ENCODE results near the gene RNASE11. TPM values are rescaled to one million over a fixed set of nuclear protein-coding genes. Genes with fewer than 3 reads are reported as not detected.
"Not testable (repeated sequence)": the region's sequence is repeated elsewhere in the genome, so short reads cannot be mapped to it uniquely, and the experiment has no call there.

Gene RNASE11
- polyA plus RNA-seq, 1 donor from 2014 or later, result not detected

DNA sequence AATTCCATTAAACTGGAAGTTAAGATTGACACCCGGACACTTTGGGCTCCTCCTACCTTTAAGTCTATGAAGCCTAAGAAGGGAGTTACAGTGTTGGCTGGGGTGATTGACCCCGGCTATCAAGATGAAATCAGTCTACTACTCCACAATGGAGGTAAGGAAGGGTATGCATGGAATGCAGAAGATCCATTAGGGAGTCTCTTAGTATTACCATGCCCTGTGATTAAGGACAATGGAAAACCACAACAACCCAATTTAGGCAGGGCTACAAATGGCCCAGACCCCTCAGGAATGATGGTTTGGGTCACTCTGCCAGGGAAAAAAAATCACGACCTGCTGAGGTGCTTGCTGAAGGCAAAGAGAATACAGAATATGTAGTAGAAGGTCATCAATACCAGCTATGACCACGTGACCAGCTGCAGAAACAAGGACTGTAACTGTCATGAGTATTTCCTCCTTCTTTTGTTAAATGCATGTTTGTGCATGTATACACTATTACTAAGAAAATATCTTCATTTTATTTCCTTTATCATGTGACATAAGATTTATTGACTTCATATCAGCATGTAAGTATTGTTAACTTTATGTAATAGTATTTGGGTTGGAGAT lies 15.3 kb downstream of the RNASE11 start:
- H3K27ac Mint-ChIP-seq, H3K4me3 Mint-ChIP-seq, H3K9me3 Mint-ChIP-seq, H3K36me3 Mint-ChIP-seq, H3K4me1 Mint-ChIP-seq, H3K27me3 Mint-ChIP-seq: not testable (repeated sequence)

DNA sequence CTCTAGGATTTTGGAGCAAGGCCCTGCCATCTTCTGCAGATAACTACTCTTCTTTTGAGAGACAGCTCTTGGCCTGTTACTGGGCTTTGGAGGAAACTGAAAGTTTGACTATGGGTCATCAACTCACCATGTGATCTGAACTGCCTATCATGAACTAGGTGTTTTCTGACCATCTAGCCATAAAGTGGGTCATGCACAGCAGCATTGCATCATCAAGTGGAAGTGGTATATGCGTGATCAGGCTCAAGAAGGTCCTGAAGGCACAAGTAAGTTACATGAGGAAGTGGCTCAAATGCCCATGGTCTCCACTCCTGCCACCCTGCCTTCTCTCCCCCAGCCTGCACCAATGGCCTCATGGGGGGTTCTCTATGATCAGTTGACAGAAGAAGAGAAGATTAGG lies 17.1 kb downstream of the RNASE11 start:
- not testable (repeated sequence) for H3K4me3 Mint-ChIP-seq, H3K4me1 Mint-ChIP-seq, H3K9me3 Mint-ChIP-seq, H3K36me3 Mint-ChIP-seq, H3K27me3 Mint-ChIP-seq, H3K27ac Mint-ChIP-seq

DNA sequence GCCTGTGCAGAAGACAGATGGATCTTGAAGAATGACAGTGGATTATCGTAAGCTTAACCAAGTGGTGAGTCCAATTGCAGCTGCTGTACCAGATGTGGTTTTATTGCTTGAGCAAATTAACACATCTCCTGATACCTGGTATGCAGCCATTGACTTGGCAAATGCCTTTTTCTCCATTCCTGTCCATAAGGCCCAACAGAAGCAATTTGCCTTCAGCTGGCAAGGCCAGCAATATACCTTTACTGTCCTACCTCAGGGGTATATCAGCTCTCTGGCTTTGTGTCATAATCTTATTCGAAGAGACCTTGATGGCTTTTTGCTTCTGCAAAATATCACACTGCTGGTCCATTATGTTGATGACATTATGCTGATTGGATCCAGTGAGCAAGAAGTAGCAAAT lies 17.9 kb downstream of the RNASE11 start:
- not testable (repeated sequence) for H3K27ac Mint-ChIP-seq, H3K36me3 Mint-ChIP-seq, H3K27me3 Mint-ChIP-seq, H3K9me3 Mint-ChIP-seq, H3K4me3 Mint-ChIP-seq, H3K4me1 Mint-ChIP-seq

DNA sequence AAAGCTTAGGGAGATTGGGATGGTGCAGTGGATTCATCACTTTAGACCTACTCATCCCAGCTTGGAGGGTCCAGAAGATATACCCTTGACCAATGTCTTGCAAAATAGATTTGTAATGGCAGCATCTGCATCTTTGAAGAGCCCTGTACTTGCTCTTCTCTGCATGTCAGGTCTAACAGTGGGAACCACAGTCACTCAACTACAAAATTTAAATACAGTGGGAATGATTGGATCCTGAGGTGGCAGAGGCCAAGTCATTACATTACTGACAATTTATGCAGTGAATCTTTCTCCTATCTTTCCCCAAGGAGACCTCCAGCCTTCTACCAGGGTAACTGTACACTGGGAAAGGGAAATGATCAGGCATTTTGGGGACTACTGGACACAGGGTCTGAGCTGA lies 18.7 kb downstream of the RNASE11 start:
- H3K27me3 Mint-ChIP-seq, result peaks cover 5% of the 10 kb centered on the region
- H3K4me3 Mint-ChIP-seq, result peak overlapping the region in 1 of 4 donors; percentile 51
- no peak overlapping the region for H3K27ac Mint-ChIP-seq
- peaks cover 0 to 9% (median 3%) of the 10 kb centered on the region in 3 donors for H3K9me3 Mint-ChIP-seq
- H3K36me3 Mint-ChIP-seq, result peaks cover 3% of the 10 kb centered on the region
- H3K4me1 Mint-ChIP-seq, result no peaks in the 10 kb centered on the region

DNA sequence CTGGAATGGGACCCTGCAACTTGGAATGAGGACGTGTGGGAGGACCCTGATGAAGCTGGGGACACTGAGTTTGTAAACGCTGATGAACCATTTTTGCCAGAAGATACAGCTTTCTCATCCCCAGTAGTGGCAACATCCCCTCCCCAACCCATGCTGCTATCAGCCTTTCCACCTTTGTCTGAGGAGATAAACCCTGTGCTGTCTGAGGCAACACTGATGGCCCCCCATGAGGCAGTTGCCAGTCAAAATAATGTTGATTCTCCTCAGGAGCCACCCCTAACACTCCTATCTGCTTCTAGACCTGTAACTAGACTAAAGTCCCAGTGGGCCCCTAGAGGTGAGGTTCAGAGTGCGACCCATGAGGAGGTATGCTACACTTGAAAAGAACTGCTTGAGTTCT lies 19.4 kb downstream of the RNASE11 start:
- Mint-ChIP-seq H3K36me3 (peaks cover 3% of the 10 kb centered on the region), H3K9me3 (peaks cover 0 to 9% (median 3%) of the 10 kb centered on the region in 3 donors), H3K4me1 (no peaks in the 10 kb centered on the region), H3K27ac (no peak overlapping the region), H3K4me3 (peak overlapping the region in 1 of 4 donors; percentile 51), H3K27me3 (peaks cover 5% of the 10 kb centered on the region)

DNA sequence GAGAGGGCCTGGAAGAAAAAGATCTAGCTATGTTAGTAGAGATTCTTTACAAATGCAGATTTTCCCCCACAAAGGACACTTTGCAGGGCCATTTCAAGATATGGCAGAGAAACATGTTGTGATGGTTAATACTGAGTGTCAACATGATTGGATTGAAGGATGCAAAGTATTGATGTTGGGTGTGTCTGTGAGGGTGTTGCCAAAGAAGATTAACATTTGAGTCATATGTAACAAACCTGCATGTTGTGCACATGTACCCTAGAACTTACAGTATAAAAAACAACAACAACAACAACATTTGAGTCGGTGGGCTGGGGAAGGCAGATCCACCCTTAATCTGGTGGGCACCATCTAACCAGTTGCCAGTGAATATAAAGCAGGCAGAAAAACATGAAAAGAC lies 20.6 kb downstream of the RNASE11 start:
- H3K4me3 Mint-ChIP-seq, H3K27me3 Mint-ChIP-seq, H3K9me3 Mint-ChIP-seq, H3K36me3 Mint-ChIP-seq, H3K4me1 Mint-ChIP-seq: not testable (repeated sequence)
- peak overlapping the region in 1 of 3 donors; percentile 36 for H3K27ac Mint-ChIP-seq

DNA sequence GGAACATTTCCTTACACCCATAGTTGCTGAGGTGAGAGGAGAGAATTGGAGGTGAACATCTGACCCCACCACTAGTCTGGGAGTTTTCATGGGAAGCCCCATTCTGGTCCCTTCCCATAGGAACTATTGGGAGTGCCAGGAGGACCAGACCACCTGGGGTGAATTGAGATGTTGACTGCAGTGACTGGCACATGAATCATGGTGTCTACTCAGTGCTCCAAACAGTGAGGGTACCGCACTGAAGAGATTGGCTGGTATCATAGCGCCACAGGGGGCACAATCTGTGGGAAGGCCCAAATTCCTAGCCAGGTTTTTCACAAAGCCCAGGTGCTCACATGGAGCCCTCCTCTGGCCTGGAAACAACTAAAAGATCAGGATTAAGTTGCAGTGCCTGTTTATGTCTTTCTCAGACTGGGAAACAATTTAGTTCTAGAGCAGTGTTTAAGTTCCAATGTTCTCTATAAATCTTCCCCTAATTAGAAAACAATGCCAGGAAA lies 23.3 kb downstream of the RNASE11 start:
- Mint-ChIP-seq H3K9me3 (peaks cover 0 to 5% (median 3%) of the 10 kb centered on the region in 3 donors), H3K27me3 (peaks cover 1% of the 10 kb centered on the region), H3K36me3 (peaks cover 3% of the 10 kb centered on the region), H3K27ac (no peak overlapping the region), H3K4me1 (no peaks in the 10 kb centered on the region), H3K4me3 (no peak overlapping the region)

DNA sequence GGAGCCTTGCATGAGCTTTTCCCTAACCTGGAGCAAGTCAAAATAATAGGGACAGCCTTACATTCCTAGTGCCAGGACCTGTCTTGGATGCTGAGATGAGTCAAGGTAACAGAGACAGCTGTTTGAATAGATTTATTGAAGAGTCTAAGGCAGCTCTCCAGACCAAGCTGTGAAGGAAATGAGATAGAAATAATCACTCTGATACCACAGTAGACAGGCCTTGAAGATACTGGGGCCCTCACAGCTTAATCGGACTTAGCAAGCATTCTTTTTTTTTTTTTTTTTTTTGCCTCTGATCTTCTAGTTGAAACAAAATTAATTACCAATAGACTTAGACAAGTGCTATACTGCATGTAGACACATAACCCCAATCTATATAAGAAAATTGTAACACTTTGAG lies 23.8 kb downstream of the RNASE11 start:
- Mint-ChIP-seq H3K27me3 (peaks cover 1% of the 10 kb centered on the region), H3K4me1 (no peaks in the 10 kb centered on the region), H3K36me3 (peaks cover 3% of the 10 kb centered on the region), H3K9me3 (peaks cover 0 to 4% (median 3%) of the 10 kb centered on the region in 3 donors), H3K27ac (no peak overlapping the region), H3K4me3 (no peak overlapping the region)

DNA sequence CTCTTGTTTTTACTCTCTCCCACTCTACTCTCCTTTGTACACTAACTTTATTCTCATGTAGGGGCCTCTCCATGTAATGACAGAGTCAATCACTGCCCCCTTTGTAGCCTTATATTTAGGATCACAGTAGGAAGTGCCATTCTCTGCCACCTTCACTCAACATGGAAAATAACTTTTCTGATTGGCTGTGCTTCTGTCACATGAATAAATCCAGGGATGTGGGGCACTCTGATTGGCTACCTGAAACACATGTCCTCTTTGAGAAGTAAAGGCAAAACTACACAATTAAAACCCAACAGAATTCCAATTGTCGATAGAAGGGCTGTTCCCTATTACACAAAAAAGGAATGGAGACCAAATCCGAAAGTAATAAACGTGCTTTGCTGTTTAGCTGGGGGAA lies 26.8 kb downstream of the RNASE11 start, which contains the start of gene RNASE9:
TSS of gene RNASE9 (minus strand) at position 87 of the 400 bp plus-strand sequence.
- Mint-ChIP-seq H3K4me1 (no peaks in the 10 kb centered on the region), H3K27ac (no peak within 1 kb of the TSS), H3K4me3 (no peak within 1 kb of the TSS)

DNA sequence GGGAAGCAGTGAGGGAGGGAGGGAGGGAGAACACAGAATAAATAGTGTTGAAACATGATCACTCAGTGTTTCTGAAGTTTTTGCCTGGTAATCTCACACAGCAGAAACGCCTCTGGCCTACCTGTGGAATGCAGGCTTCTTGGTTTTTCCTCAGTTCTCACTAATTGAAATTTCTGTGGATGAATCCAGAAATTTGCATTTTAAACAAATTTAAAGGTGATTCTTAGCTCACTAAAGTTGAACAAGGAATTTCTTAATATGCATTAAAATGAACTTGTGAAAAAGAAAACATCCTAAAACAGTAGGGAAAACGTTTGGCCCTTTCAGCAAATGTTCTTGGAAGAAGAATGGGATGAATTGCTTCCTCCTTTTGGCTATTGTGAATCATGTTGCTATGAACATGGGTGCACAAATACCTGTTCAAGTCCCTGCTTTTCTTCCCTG lies 28.3 kb downstream of the RNASE11 start:
- H3K27me3 Mint-ChIP-seq, result peaks cover 4% of the 10 kb centered on the region
- H3K9me3 Mint-ChIP-seq, result peaks cover 0 to 2% (median 0%) of the 10 kb centered on the region in 3 donors
- H3K27ac Mint-ChIP-seq, result no peak overlapping the region
- no peak overlapping the region for H3K4me3 Mint-ChIP-seq
- no peaks in the 10 kb centered on the region for H3K36me3 Mint-ChIP-seq
- H3K4me1 Mint-ChIP-seq, result no peaks in the 10 kb centered on the region

More for the DNA sequence above, 26.8 kb downstream of the RNASE11 start, which contains the start of gene RNASE9:
- no peaks in the 10 kb centered on the region for H3K9me3 Mint-ChIP-seq
- H3K27me3 Mint-ChIP-seq, result peaks cover 4% of the 10 kb centered on the region
- H3K36me3 Mint-ChIP-seq, result no peaks in the 10 kb centered on the region

DNA sequence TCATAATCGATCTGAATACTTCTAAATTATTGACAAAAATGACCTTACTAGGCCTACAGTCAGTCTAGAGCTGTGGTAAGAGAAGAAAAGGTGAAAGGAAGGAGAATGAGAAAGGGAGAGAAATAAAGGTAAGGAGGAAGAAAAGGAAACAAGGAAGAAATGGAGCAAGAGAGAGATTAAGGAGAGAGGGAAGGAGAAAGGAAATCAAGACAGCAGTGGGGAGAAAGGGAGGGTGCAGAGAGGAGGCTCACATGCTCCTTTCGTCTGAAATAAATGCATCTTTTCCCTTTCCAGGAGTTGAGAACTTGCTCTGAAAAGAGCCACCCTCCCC lies 30.6 kb downstream of the RNASE11 start:
- Mint-ChIP-seq H3K4me1 (no peaks in the 10 kb centered on the region), H3K27ac (no peak overlapping the region), H3K27me3 (peaks cover 4% of the 10 kb centered on the region), H3K36me3 (no peaks in the 10 kb centered on the region), H3K9me3 (peaks cover 0 to 2% (median 2%) of the 10 kb centered on the region in 3 donors), H3K4me3 (no peak overlapping the region)

DNA sequence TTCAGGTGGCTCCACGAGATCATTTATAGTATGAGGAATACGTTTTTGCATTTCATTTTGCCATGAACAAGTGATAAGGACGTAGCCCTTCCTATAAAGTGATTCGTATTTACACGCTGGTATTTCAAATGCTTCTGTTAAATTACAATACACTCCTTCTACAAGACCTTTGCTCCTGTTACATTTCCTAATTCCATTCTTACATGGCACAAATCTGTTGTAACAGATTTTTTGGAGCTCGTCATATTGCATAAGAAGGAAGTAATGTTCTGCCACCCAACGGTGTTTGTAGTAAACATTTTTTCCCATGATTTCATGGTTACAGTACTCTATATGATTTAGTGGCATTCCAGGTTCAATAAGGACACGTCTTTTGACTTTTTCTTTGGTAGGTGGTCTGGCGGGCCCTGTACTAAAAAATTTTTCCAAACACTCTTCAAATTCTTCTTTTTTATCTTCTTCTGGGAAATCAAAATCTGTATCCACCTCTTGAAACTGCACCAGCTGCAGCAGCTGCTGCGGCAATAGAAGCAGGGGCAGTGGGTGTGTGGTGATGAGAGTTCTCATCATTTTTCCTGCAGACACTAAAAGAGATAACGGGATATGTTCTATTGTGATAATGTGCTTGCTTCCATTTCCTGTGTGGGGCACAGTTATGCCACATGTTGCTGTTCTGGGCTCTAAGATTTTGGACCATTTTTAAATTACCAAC lies 31.1 kb downstream of the RNASE11 start:
- no peak overlapping the region for H3K4me3 Mint-ChIP-seq
- peaks cover 0 to 2% (median 2%) of the 10 kb centered on the region in 3 donors for H3K9me3 Mint-ChIP-seq
- H3K4me1 Mint-ChIP-seq, result no peaks in the 10 kb centered on the region
- no peaks in the 10 kb centered on the region for H3K36me3 Mint-ChIP-seq
- no peak overlapping the region for H3K27ac Mint-ChIP-seq
- H3K27me3 Mint-ChIP-seq, result peaks cover 4% of the 10 kb centered on the region

DNA sequence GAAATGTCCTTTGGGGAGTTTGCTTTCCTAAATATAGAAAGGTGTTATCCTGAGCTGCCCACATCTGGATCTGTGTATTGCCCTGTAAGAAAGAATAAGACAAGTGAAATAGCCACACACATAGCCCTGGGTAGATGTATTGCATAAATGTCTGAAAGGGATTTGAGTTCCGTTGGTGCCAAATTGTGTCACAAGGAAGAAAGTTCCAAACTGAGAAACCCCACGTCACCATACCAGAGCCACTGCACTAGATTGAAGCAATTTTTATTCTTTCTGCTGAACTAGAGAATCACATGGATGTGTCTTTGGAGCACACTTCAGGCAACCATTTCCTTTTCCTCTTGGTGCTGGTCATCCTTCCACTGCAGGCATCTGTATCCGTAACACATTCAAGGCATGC lies 32.0 kb downstream of the RNASE11 start:
- Mint-ChIP-seq H3K36me3 (no peaks in the 10 kb centered on the region), H3K27ac (no peak overlapping the region), H3K27me3 (peaks cover 4% of the 10 kb centered on the region)

DNA sequence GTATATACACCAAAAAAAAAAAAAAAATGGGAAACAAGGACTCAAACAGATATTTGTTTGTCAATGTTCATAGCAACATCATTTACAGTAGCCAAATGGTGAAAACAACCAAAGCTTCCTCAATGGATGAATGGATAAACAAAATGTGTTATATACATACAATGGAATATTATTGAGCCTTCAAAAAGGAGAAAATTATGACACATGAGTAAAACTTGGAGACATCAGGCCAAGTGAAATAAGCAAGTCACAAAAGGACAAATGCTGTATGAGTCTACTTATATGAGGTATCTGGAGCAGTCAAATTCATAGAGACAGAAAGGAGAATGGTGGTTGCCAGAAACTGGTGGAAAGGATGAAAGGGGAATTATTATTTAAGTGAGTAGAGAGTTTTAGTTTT lies 34.8 kb downstream of the RNASE11 start:
- no peaks in the 10 kb centered on the region for H3K4me1 Mint-ChIP-seq
- H3K4me3 Mint-ChIP-seq, result no peak overlapping the region
- H3K27ac Mint-ChIP-seq, result no peak overlapping the region
- peaks cover 0 to 2% (median 2%) of the 10 kb centered on the region in 3 donors for H3K9me3 Mint-ChIP-seq
- H3K27me3 Mint-ChIP-seq, result peaks cover 2% of the 10 kb centered on the region
- no peaks in the 10 kb centered on the region for H3K36me3 Mint-ChIP-seq

More for the DNA sequence above, 32.0 kb downstream of the RNASE11 start:
- Mint-ChIP-seq H3K4me1 (no peaks in the 10 kb centered on the region), H3K9me3 (peaks cover 0 to 2% (median 2%) of the 10 kb centered on the region in 3 donors), H3K4me3 (no peak overlapping the region)

DNA sequence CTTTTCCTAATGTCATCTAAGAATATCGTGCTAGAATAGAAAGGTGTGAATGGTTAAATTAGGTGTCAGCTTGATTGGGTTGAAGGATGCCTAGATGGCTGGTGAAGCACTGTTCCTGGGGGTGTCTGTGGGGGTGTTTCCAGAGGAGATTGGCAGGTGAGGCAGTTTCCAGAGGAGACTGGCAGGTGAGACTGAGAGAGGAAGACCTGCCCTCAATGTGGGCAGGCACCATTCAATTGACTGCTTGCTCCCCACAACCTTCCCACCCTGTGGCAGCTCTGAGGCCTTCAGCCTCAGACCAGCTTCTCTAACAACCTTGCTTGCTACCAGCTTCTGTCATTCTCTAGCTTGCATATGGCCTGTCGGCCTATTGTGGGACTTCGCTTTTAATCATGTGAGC lies 36.2 kb downstream of the RNASE11 start:
- H3K27ac Mint-ChIP-seq, result no peak overlapping the region
- peaks cover 0 to 2% (median 2%) of the 10 kb centered on the region in 3 donors for H3K9me3 Mint-ChIP-seq
- H3K4me1 Mint-ChIP-seq, result no peaks in the 10 kb centered on the region
- H3K27me3 Mint-ChIP-seq, result no peaks in the 10 kb centered on the region
- no peak overlapping the region for H3K4me3 Mint-ChIP-seq
- H3K36me3 Mint-ChIP-seq, result no peaks in the 10 kb centered on the region

DNA sequence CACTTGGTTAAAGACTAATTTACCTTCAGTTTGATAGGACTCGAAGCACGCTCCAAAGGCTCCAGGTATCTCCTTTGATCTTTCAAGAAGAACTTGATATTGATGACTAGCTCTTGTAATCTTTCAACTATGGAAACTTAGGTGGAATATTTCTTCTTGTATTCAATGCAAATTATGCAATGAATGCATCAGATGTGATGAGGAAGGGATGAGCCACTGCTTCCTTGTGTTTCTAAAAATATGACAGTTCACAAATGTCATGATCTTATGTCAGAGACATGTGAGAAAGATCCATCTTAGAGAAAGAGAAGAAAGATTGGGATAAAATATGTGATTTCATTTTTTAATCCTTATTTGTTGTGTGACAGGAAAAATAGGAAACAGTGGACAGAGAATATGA lies 36.9 kb downstream of the RNASE11 start:
- peaks cover 0 to 2% (median 2%) of the 10 kb centered on the region in 3 donors for H3K9me3 Mint-ChIP-seq
- H3K27ac Mint-ChIP-seq, result no peak overlapping the region
- H3K36me3 Mint-ChIP-seq, result no peaks in the 10 kb centered on the region
- H3K4me3 Mint-ChIP-seq, result no peak overlapping the region
- no peaks in the 10 kb centered on the region for H3K27me3 Mint-ChIP-seq
- H3K4me1 Mint-ChIP-seq, result no peaks in the 10 kb centered on the region

All from IgD-negative memory B cell (primary cell).